K562 (cell line): Measurements from ENCODE around the gene PNKD. TPM values are rescaled to one million over a fixed set of nuclear protein-coding genes. Genes with fewer than 3 reads are reported as not detected.

ENCODE experiments used
- ATAC-seq: fragments of 200-7000 bp; cut with Tn5 transposase; 3 replicates; pipeline ENCODE4 v1.9.1; 2020; ENCODE audit warnings: moderate library complexity
- BruUV-seq: library from RNA; stranded (reverse); fragments of 400-500 nt; replicated peaks from 2 replicates; lab custom pipeline; 2021; lab: Mats Ljungman, UMichigan
- CTCF ChIA-PET: fragments of 300-600 bp; formaldehyde crosslinking; extraction: SDS; loops from one replicate; lab custom pipeline; 2021; ENCODE audit warnings: low intra/inter-chr PET ratio; lab: Yijun Ruan, JAX
- POLR2A ChIA-PET: fragments of 300-600, 350-650 bp; sonication (Branson Sonifier 250); formaldehyde crosslinking; extraction: SDS; loops from one replicate; lab custom pipeline; 2021; ENCODE audit warnings: antibody characterized with exemption, inconsistent platforms; lab: Yijun Ruan, JAX
- DNase-seq, 4 experiments: peaks; one replicate each; pipeline versions ENCODE4 v3.0.0 to v3.0.0-alpha.2; 2011 to 2018; ENCODE audit warnings: low spot score in 3 of 4, mixed read lengths in 3 of 4; ENCODE audit errors: extremely low read depth in 1 of 4
- FAIRE-seq: peaks from 2 replicates; lab custom pipeline; 2011; peaks lifted over from hg19 to GRCh38; lab: Jason Lieb, UNC
- H2AFZ ChIP-seq: 2 replicates; pipeline ENCODE4 v1.6.0; 2011; ENCODE audit warnings: low read depth, low read length, control low read depth, inconsistent platforms
- H3K27ac ChIP-seq: fragments of 200-600 bp; 3 replicates; pipeline ENCODE4 v1.8.0; 2011; ENCODE audit warnings: low read depth, mild to moderate bottlenecking, control low read depth, inconsistent platforms, low read length, moderate library complexity, mixed read lengths; ENCODE audit errors: extremely low read depth
- H3K27me3 ChIP-seq, 2 experiments: fragments of 300-600 bp in 1 of 2; 2 replicates in 1 of 2; 3 replicates in 1 of 2; pipeline versions ENCODE4 v1.6.0 to v1.8.0; 2011; ENCODE audit warnings: inconsistent platforms in 2 of 2, low read length in 2 of 2, mild to moderate bottlenecking in 1 of 2, mixed read lengths in 1 of 2, moderate library complexity in 1 of 2; ENCODE audit not compliant: control insufficient read depth in 2 of 2, insufficient read depth in 2 of 2
- H3K36me3 ChIP-seq: fragments of 300-600 bp; 3 replicates; pipeline ENCODE4 v1.8.0; 2011; ENCODE audit warnings: mild to moderate bottlenecking, low read length, inconsistent platforms; ENCODE audit not compliant: control insufficient read depth, insufficient read depth
- H3K4me1 ChIP-seq, 2 experiments: fragments of 200-600 bp in 1 of 2; replicated peaks in 1 of 2; 2 replicates in 1 of 2; 3 replicates in 1 of 2; pipeline versions ENCODE4 v1.5.1 to v1.8.0; 2011; ENCODE audit warnings: inconsistent platforms in 2 of 2, low read length in 2 of 2, mild to moderate bottlenecking in 1 of 2, mixed read lengths in 1 of 2, moderate library complexity in 1 of 2; ENCODE audit not compliant: control insufficient read depth in 2 of 2, insufficient read depth in 2 of 2
- H3K4me2 ChIP-seq: 2 replicates; pipeline ENCODE4 v1.6.1; 2011; ENCODE audit warnings: low read length, control low read depth, inconsistent platforms, mixed read lengths; ENCODE audit not compliant: insufficient read depth
- H3K4me3 ChIP-seq: fragments of 200-600 bp; sonication (generic), shearing (Covaris generic); 2 replicates; pipeline ENCODE4 v1.5.1; 2016; ENCODE audit warnings: control low read depth, inconsistent platforms
- H3K79me2 ChIP-seq: fragments of 200-600 bp; 3 replicates; pipeline ENCODE4 v1.8.0; 2011; ENCODE audit warnings: low read length, inconsistent platforms; ENCODE audit not compliant: control insufficient read depth, insufficient read depth
- H3K9ac ChIP-seq, 2 experiments: 2 replicates each; pipeline versions ENCODE4 v1.6.0 to v1.6.1; 2011; ENCODE audit warnings: low read depth in 2 of 2, low read length in 2 of 2, control low read depth in 1 of 2, inconsistent platforms in 1 of 2, mild to moderate bottlenecking in 1 of 2, mixed read lengths in 1 of 2; ENCODE audit not compliant: insufficient read depth in 1 of 2
- H3K9me1 ChIP-seq: one replicate; pipeline ENCODE4 v1.6.0; 2011; ENCODE audit warnings: inconsistent platforms, mild to moderate bottlenecking, low read length, moderate library complexity; ENCODE audit not compliant: control insufficient read depth, insufficient read depth
- H3K9me3 ChIP-seq: replicated peaks from 2 replicates; pipeline ENCODE4 v1.5.1; 2011; ENCODE audit warnings: low read depth, low read length, inconsistent platforms; ENCODE audit not compliant: control insufficient read depth, insufficient read depth
- H4K20me1 ChIP-seq: replicated peaks from 2 replicates; pipeline ENCODE4 v1.6.1; 2011; ENCODE audit warnings: low read length, inconsistent platforms, mixed read lengths; ENCODE audit not compliant: control insufficient read depth, insufficient read depth
- CCNT2 ChIP-seq: IDR thresholded peaks from 2 replicates; pipeline ENCODE4 v1.6.1; 2011; ENCODE audit warnings: borderline replicate concordance, low read depth, mild to moderate bottlenecking, moderate library complexity, mixed read lengths, low read length; ENCODE audit not compliant: insufficient read length; ENCODE audit errors: extremely low read depth
- DDX20 ChIP-seq: fragments of 450-650 bp; IDR thresholded peaks from 2 replicates; pipeline ENCODE4 v1.6.1; 2016; ENCODE audit warnings: missing genetic modification characterization, low read depth, mild to moderate bottlenecking, missing compliant biosample characterization, moderate library complexity
- E2F8 ChIP-seq: fragments of 450-650 bp; IDR thresholded peaks from 2 replicates; pipeline ENCODE4 v1.7.1; 2018; ENCODE audit warnings: mild to moderate bottlenecking, low read depth; ENCODE audit not compliant: partially characterized antibody
- FOXA3 ChIP-seq, 2 experiments: fragments of 450-650 bp in 1 of 2; sonication (generic) in 1 of 2; formaldehyde crosslinking; IDR thresholded peaks in 1 of 2; conservative IDR thresholded peaks in 1 of 2; 2 replicates each; pipeline versions ENCODE4 v1.4.0 to v1.8.0; 2020 to 2022; ENCODE audit warnings: mild to moderate bottlenecking in 2 of 2, missing genetic modification reagents in 1 of 2
- NCOA1 ChIP-seq: fragments of 450-650 bp; IDR thresholded peaks from 2 replicates; pipeline ENCODE4 v1.6.1; 2016; ENCODE audit warnings: low read depth
- PATZ1 ChIP-seq: fragments of 250-450 bp; sonication (Bioruptor Pico); IDR thresholded peaks from 2 replicates; pipeline ENCODE4 v1.5.0; 2020; ENCODE audit warnings: mild to moderate bottlenecking, borderline replicate concordance
- SAP30 ChIP-seq: fragments of 200-600 bp; sonication (generic); IDR thresholded peaks from 2 replicates; pipeline ENCODE4 v1.6.1; 2012; ENCODE audit warnings: borderline replicate concordance, low read depth, mild to moderate bottlenecking, moderate library complexity, low read length, control low read depth, inconsistent platforms; ENCODE audit not compliant: insufficient read depth, poor library complexity, severe bottlenecking
- WGBS: fragments of 100-300 bp; shearing (Covaris generic); methylation state at CpG from one replicate; pipeline ENCODE4 v1.1.6; 2016; ENCODE audit warnings: low coverage, mixed read lengths; ENCODE audit not compliant: insufficient coverage; ENCODE audit errors: missing lambda C conversion rate; 5-methylcytosine and 5-hydroxymethylcytosine counted together
- in situ Hi-C: fragments of 300-500 bp; cut with MboI; formaldehyde crosslinking; loops from 4 replicates; pipeline ENCODE4 v1.15.0; 2018; ENCODE audit warnings: inconsistent platforms, mixed read lengths
- intact Hi-C: fragments of 100-400 bp; cut with micrococcal nuclease; formaldehyde crosslinking; loops from 2 replicates; pipeline ENCODE4 v1.14.2; 2022
- polyA plus RNA-seq, 8 experiments: library from polyadenylated mRNA; depleted of rRNA in 4 of 8; stranded (reverse) in 5 of 8; unstranded in 3 of 8; fragments of >200 nt; fragmentation: Nextera tagmentation in 2 of 8; fragmentation: Illumina TruSeq in 1 of 8; extraction: Ambion mirVana in 2 of 8; extraction: Trizol in 1 of 8; gene quantifications; 2 replicates each; pipeline versions ENCODE4 v1.2.1 to v1.2.3, GENCODE V29; 2011 to 2014; ENCODE audit warnings: inconsistent platforms in 1 of 8, missing spikeins in 1 of 8
- total RNA-seq, 7 experiments: library from RNA; depleted of rRNA in 6 of 7; stranded (reverse); fragments of >200 nt in 6 of 7; fragmentation: Illumina TruSeq in 2 of 7; extraction: Trizol in 2 of 7; gene quantifications; 2 replicates each; pipeline versions ENCODE4 v1.2.1 to v1.2.3, GENCODE V29; 2011 to 2021; ENCODE audit warnings: low replicate concordance in 1 of 7

Gene PNKD
- total and polyA plus RNA-seq, 9 of the 15 experiments (the other 6 are each of a cell fraction or from before 2014, with no cell fraction given) = 26.0 to 105 (median 60.1) TPM

- Histone ChIP-seq H3K27me3 (no peaks in the 10 kb centered on the region), H3K4me2 (no peak overlapping the region), H3K4me3 (no peak overlapping the region), H2AFZ (no peak overlapping the region), H3K27ac (no peak overlapping the region), H3K9me1 (peaks cover 1% of the 10 kb centered on the region), H3K9ac (no peak overlapping the region), H3K9me3 (no peaks in the 10 kb centered on the region), H3K79me2 (peaks cover 20% of the 10 kb centered on the region), H3K36me3 (no peaks in the 10 kb centered on the region), H3K4me1 (peaks cover 29 to 31% of the 10 kb centered on the region in 2 experiments), H4K20me1 (no peaks in the 10 kb centered on the region)
- DNase-seq = no peak
- 82% methylated on average over 3 of the region's 3 CpGs for WGBS
- no peak for TF ChIP-seq SAP30
- no peak for TF ChIP-seq PATZ1 (CRISPR knock-in tag)
- no peak for TF ChIP-seq FOXA3 (CRISPR knock-in tag; conservative IDR thresholded peaks at IDR 0.05 in 1 of 2, IDR thresholded peaks at IDR 0.05 in 1 of 2)
- no peak for TF ChIP-seq NCOA1
- no peak for TF ChIP-seq CCNT2
- TF ChIP-seq E2F8 = no peak
- TF ChIP-seq DDX20 (tag) = no peak
- FAIRE-seq = no peak
- intact Hi-C loops (no loop called here), in situ Hi-C loops (no loop called here)
- no TSS peak for BruUV-seq
- ChIA-PET POLR2A (interaction anchor here (0.6 to 1.0 kb wide), 3 partner anchors 9 to 31 kb away, joined by 3 read pairs; no protein-coding TSS in a partner anchor), CTCF (no interaction called here)
- ATAC-seq = no peak
These were observed 50.5 kb downstream of the PNKD start for GRCh38 chr2:218320704-218321336.
